Mucosa of stomach (tissue), 1 donor: ENCODE results near the gene MBNL1.
"Not testable (repeated sequence)": the region's sequence is repeated elsewhere in the genome, so short reads cannot be mapped to it uniquely, and the experiment has no call there.

Experiments used
- H3K27me3 ChIP-seq: one replicate; pipeline ENCODE4 v1.7.0; 2013; ENCODE audit warnings: mild to moderate bottlenecking, low read length; ENCODE audit not compliant: control insufficient read depth, insufficient read depth
- H3K36me3 ChIP-seq: one replicate; pipeline ENCODE4 v1.7.0; 2013; ENCODE audit warnings: low read length; ENCODE audit not compliant: control insufficient read depth, insufficient read depth
- H3K4me1 ChIP-seq: one replicate; pipeline ENCODE4 v1.7.0; 2013; ENCODE audit warnings: mild to moderate bottlenecking, low read length; ENCODE audit not compliant: control insufficient read depth, insufficient read depth
- H3K4me3 ChIP-seq: one replicate; pipeline ENCODE4 v1.7.0; 2013; ENCODE audit warnings: low read length
- H3K9ac ChIP-seq: one replicate; pipeline ENCODE4 v1.7.0; 2013; ENCODE audit warnings: mild to moderate bottlenecking, low read length, moderate library complexity
- H3K9me3 ChIP-seq: one replicate; pipeline ENCODE4 v1.7.0; 2013; ENCODE audit warnings: mild to moderate bottlenecking, low read length, moderate library complexity; ENCODE audit not compliant: control insufficient read depth
- donor health status: Pancreatic carcinoma.

MBNL1 gene

DNA sequence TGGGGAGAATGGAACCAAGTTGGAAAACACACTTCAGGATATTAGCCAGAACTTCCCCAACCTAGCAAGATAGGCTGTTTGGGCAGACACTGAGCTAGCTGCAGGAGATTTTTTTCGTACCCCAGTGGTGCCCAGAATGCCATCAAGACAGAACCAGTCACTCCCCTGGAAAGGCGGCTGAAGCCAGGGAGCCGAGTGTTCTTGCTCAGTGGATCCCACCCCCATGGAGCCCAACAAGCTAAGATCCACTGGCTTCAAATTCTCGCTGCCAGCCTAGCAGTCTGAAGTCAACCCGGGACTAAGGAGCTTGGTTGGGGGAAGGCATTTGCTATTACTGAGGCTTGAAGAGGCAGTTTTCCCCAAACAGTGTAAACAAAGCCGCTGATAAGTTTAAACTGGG, 152.4 kb downstream of the MBNL1 start:
- no peaks in the 10 kb centered on the region for H3K4me1 ChIP-seq
- no peak overlapping the region for H3K4me3 ChIP-seq
- no peaks in the 10 kb centered on the region for H3K27me3 ChIP-seq
- H3K9me3 ChIP-seq: no peaks in the 10 kb centered on the region
- no peak overlapping the region for H3K9ac ChIP-seq
- no peaks in the 10 kb centered on the region for H3K36me3 ChIP-seq

DNA sequence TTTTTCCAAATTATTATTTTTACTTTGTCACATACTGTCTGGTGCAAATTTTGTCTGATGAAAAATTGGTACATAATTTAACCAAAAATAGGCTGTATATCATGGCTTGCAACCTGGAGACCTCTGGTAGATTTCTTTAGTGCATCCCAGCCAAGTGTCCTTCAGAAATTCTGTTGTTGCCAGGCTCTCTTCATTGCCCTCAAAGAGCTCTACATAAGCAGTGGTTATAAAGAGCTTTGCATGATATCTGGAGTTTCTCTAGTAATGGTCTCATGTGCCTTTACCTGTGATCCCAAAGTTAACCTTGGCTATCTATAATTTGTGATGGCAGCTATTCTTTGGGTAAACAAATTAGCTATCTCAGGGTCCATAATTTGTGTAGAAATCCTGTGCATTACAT, 157.7 kb downstream of the MBNL1 start:
- H3K27me3 ChIP-seq: no peaks in the 10 kb centered on the region
- H3K4me3 ChIP-seq: no peak overlapping the region
- peaks cover 8% of the 10 kb centered on the region for H3K4me1 ChIP-seq
- no peak overlapping the region for H3K9ac ChIP-seq
- no peaks in the 10 kb centered on the region for H3K9me3 ChIP-seq
- no peaks in the 10 kb centered on the region for H3K36me3 ChIP-seq

DNA sequence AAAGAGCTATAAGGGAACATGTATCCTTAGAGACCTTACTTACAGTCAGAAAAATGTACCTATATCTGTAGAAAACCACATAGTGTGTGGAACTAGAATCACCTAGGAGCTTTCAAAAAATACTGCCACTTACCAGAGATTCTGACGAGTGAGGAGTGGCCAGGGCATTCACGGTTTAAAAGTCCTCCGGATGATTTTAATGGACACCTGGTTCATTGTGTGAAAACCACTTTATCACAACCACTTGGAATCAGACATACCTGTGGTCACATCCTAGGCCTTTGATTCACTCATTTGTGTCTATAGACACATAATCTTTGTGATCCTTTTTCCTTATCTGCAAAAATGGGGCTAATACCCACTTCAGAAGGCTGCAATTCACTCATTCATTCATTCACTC, 159.8 kb downstream of the MBNL1 start:
- H3K9me3 ChIP-seq: no peaks in the 10 kb centered on the region
- H3K9ac ChIP-seq: no peak overlapping the region
- peaks cover 8% of the 10 kb centered on the region for H3K4me1 ChIP-seq
- no peak overlapping the region for H3K4me3 ChIP-seq
- no peaks in the 10 kb centered on the region for H3K27me3 ChIP-seq
- H3K36me3 ChIP-seq: no peaks in the 10 kb centered on the region

DNA sequence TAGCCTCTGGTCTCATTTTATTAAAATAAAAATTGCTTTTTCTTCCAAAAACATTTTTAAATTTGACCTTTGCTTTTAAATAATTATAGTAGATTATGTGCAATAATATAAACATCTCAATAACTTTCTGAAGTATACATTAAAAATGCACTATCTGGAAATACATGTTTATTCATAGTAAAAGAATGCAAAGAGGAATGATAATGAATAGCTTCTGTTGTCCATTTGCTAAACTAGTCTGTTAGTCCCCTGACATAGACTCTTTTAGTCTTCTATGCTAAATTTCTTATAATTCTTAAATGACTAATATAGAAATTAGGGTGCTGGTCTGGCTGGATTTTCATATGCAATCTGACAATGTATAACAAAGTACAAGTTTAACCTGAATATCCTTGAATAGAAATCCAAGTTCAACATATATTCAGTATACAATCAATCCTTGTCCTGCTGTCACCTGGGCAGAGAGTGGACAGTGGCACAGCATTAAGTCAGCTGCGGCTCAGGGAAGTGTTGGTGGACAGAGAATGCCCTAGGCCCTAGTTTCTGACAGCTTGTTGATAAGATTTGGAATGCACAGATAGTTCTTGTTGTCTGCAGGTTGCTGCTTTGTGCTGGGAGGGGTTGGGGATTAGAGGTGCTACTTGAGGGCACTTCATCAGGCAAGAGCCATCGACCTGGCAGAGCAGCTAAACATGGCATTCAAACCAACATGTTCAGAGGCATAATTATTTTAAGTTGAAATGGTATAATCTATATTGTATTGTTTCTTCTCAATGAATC, 161.7 kb downstream of the MBNL1 start:
- Histone ChIP-seq H3K9ac (no peak overlapping the region), H3K4me3 (no peak overlapping the region), H3K4me1 (peaks cover 8% of the 10 kb centered on the region), H3K9me3 (no peaks in the 10 kb centered on the region), H3K27me3 (no peaks in the 10 kb centered on the region), H3K36me3 (no peaks in the 10 kb centered on the region)

DNA sequence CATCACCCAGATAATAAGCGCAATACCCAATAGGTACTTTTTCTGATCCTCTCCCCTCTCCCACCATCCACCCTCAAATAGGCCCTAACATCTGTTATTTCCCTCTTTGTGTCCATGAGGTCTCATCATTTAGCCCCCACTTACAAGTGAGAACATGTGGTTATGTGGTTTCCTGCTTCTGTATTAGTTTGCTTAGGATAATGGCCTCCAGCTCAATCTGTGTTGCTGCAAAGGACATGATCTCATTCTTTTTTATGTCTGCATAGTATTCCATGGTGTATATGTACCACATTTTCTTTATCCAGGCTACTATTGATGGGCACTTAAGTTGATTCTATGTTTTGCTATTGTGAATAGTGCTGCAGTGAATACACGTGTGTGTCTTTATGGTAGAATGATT, 165.4 kb downstream of the MBNL1 start:
- no peak overlapping the region for H3K9ac ChIP-seq
- H3K36me3 ChIP-seq: no peaks in the 10 kb centered on the region
- no peak overlapping the region for H3K4me3 ChIP-seq
- peaks cover 12% of the 10 kb centered on the region for H3K4me1 ChIP-seq
- no peaks in the 10 kb centered on the region for H3K9me3 ChIP-seq
- H3K27me3 ChIP-seq: no peaks in the 10 kb centered on the region

DNA sequence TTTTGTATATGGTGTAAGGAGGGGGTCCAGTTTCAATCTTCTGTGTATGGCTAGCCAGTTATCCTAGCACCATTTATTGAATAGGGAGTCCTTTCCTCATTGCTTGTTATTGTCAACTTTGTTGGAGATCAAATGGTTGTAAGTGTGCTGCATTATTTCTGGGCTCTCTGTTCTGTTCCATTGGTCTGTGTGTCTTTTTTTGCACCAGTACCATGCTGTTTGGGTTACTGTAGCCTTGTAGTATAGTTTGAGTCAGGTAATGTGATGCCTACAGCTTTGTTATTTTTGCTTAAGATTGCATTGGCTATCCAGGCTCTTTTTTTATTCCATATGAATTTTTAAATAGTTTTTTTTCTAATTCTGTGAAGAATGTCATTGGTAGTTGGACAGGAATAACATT, 166.5 kb downstream of the MBNL1 start:
- H3K36me3 ChIP-seq, H3K27me3 ChIP-seq, H3K9me3 ChIP-seq, H3K4me3 ChIP-seq, H3K9ac ChIP-seq: not testable (repeated sequence)
- H3K4me1 ChIP-seq: peaks cover 12% of the 10 kb centered on the region

DNA sequence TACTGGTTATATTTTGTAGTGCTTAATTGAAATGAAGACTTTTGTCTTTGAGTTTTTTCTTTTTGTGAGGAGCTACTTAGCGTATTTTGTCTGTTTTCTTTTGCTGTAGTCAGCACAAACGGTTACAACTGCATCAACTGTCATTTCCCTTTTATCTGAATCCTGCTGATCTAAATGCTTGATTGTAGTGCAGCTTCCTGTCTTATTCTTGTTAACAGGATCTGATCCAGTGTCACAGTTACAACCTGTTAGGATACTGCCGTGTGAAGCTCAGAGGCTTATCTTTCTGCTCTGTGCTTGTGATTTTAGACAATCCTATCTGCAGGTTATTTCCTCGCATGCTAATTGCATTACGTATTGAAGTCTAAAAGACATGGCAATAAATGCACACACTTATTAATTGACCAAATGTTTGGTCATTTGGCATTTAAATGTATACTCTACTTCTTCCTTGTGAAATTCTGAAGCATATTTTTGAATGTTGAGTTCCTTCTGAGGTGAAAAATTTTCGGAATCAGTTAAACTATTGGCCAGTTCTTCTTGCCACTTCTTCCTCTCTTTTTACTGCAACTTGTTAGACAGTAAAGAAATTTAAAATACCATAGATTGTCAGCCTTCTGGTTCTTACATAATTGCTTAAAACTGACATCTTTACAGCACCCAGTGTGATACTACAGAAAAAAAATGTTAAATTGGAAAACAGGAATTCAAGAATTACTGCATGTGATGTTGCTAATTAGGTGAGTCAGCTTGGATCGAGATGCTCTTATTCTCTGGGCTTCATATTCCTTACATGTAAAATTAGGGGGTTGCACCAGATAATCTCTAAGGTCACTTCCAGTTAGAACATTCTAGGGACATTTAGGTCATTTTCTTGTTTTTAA, 168.2 kb downstream of the MBNL1 start:
- Histone ChIP-seq H3K9ac (no peak overlapping the region), H3K4me1 (peaks cover 7% of the 10 kb centered on the region), H3K4me3 (no peak overlapping the region), H3K36me3 (no peaks in the 10 kb centered on the region), H3K27me3 (no peaks in the 10 kb centered on the region), H3K9me3 (no peaks in the 10 kb centered on the region)

DNA sequence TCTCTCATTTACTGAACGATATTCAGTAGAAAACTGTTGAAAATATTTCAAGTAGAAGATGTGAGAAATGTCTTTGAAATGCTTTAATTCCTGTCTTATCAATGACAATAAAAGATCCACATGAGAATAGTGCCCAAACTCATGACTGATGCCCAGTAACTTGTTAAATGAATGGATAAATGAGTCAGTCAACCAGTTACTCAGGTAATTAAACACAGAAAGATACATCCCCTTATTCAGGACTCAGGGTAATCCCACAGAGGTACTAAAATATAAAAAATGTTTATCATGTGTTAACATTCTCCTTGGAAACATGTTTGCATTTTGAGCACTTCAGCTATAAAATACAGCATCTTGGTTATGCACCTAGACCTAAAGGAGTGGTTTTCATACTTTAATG, 169.5 kb downstream of the MBNL1 start:
- H3K9ac ChIP-seq: no peak overlapping the region
- no peaks in the 10 kb centered on the region for H3K36me3 ChIP-seq
- H3K4me1 ChIP-seq: peaks cover 7% of the 10 kb centered on the region
- H3K4me3 ChIP-seq: no peak overlapping the region
- H3K9me3 ChIP-seq: no peaks in the 10 kb centered on the region
- no peaks in the 10 kb centered on the region for H3K27me3 ChIP-seq

DNA sequence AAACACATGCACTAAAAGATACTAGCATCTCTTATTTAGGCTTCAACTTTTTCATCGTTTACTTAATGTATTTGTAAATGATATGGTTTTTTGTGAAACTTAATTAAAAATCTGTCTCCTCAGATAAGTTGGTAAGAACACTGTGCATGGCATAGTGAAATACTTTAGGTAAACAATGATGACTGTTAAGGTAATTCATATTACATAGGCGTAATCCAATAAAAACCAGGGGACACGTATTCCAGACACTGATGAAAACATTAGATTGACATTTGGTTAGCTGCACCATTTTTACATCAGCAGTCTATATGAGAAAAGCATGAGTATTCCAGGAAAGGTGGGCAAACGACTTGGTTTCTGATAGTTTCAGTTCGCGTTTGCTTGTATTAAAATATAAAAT, 170.0 kb downstream of the MBNL1 start:
- Histone ChIP-seq H3K36me3 (no peaks in the 10 kb centered on the region), H3K4me1 (peaks cover 7% of the 10 kb centered on the region), H3K9me3 (no peaks in the 10 kb centered on the region), H3K27me3 (no peaks in the 10 kb centered on the region), H3K4me3 (no peak overlapping the region), H3K9ac (no peak overlapping the region)

DNA sequence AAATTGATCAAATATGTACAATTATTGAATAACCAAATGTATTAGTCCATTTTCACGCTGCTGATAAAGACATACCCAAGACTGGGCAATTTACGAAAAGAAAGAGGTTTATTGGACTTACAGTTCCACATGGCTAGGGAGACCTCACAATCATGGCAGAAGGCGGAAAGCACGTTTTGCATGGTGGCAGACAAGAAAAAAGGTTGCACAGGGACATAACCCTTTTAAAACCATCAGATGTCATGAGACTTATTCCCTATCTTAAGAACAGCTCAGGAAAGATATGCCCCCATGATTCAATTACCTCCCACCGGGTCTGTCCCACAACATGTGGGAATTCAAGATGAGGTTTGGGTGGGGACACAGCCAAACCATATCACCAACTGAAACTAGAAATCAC, 171.5 kb downstream of the MBNL1 start:
- H3K9ac ChIP-seq, H3K27me3 ChIP-seq, H3K4me3 ChIP-seq, H3K4me1 ChIP-seq, H3K9me3 ChIP-seq, H3K36me3 ChIP-seq: not testable (repeated sequence)

DNA sequence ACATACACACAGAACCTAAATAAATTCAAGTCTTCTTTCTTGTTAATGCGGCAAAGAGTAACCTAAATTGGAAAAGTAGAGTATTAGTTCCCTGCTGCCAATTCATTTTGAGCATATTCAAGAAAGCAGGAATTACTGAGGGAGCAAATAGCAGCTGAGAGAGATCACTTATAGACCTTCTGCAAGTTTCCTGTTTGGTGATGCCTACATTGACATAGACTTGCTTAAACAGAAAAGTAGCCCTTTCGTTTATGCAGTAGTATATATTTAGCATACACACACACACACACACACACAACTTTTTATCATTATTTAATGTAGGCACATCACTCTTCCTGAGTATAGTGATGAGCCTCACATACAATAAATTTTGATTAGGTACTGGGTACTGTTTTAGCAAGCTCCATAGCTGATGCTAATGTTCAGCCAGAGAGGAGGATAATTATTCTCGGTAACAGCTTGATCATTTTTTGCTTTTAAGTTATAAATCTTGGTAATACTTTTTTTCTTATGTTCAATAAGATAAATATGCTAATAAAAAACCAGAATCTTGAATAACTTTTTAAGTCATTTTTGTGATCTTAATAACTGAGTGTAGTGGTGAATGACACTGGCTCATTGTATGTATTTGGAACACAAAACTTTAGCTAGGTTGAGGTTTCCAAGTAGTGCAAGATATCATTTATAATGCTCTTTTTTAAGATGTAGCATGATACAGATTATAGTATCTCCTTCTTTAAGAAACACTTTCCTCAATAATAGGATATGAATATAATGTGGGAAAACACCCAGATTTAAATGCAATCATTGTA, 174.7 kb downstream of the MBNL1 start:
- Histone ChIP-seq H3K27me3 (no peaks in the 10 kb centered on the region), H3K4me3 (no peak overlapping the region), H3K36me3 (no peaks in the 10 kb centered on the region), H3K4me1 (peaks cover 5% of the 10 kb centered on the region), H3K9me3 (no peaks in the 10 kb centered on the region), H3K9ac (no peak overlapping the region)
